K562 (cell line): ENCODE data around the gene GFOD2. TPM values are rescaled to one million over a fixed set of nuclear protein-coding genes. Genes with fewer than 3 reads are reported as not detected.

Source experiments
- CC2D1A ChIP-seq: fragments of 450-650 bp; IDR thresholded peaks from 2 replicates; pipeline ENCODE4 v1.6.1; 2017; ENCODE audit warnings: mild to moderate bottlenecking
- GABPB1 ChIP-seq: sonication (generic); formaldehyde crosslinking; IDR thresholded peaks from 2 replicates; pipeline ENCODE4 v1.8.0; 2022; ENCODE audit warnings: mild to moderate bottlenecking, missing genetic modification reagents
- HNRNPH1 ChIP-seq: fragments of 200-400 bp; formaldehyde crosslinking; optimal IDR thresholded peaks from 2 replicates; pipeline ENCODE3; 2017; ENCODE audit warnings: low read depth, mild to moderate bottlenecking, low read length, moderate library complexity
- KLF16 ChIP-seq: IDR thresholded peaks from 2 replicates; pipeline ENCODE4 v1.6.1; 2016; ENCODE audit warnings: antibody characterized with exemption
- MAZ ChIP-seq, 2 experiments: fragments of 450-650 bp in 1 of 2; sonication (generic) in 1 of 2; formaldehyde crosslinking; IDR thresholded peaks in 1 of 2; conservative IDR thresholded peaks in 1 of 2; 2 replicates each; pipeline versions ENCODE4 v1.4.0 to v1.5.0; 2020; ENCODE audit warnings: mild to moderate bottlenecking in 1 of 2, missing genetic modification reagents in 1 of 2
- PCBP2 ChIP-seq: fragments of 200-400 bp; formaldehyde crosslinking; IDR thresholded peaks from 2 replicates; pipeline ENCODE4 v1.6.1; 2018; ENCODE audit warnings: low read length, low read depth, mild to moderate bottlenecking, moderate library complexity; ENCODE audit not compliant: poor library complexity, severe bottlenecking
- PHF20 ChIP-seq: fragments of 450-650 bp; IDR thresholded peaks from 2 replicates; pipeline ENCODE4 v1.6.1; 2018; ENCODE audit not compliant: partially characterized antibody
- RAD21 ChIP-seq, 2 experiments: fragments of 250-450 bp in 1 of 2; fragments of 450-650 bp in 1 of 2; sonication (Bioruptor Pico) in 1 of 2; formaldehyde crosslinking in 1 of 2; IDR thresholded peaks in 1 of 2; conservative IDR thresholded peaks in 1 of 2; 2 replicates each; pipeline versions ENCODE4 v1.4.0 to v1.8.0; 2020 to 2022; ENCODE audit warnings: mild to moderate bottlenecking in 2 of 2, moderate library complexity in 1 of 2
- RFX1 ChIP-seq: fragments of 450-650 bp; IDR thresholded peaks from 2 replicates; pipeline ENCODE4 v1.6.1; 2016; ENCODE audit warnings: mild to moderate bottlenecking, moderate library complexity
- SMARCB1 ChIP-seq: IDR thresholded peaks from 2 replicates; pipeline ENCODE4 v1.6.1; 2011; ENCODE audit warnings: improper control_type of control experiment, low read depth; ENCODE audit not compliant: insufficient read length
- SMC3 ChIP-seq: conservative IDR thresholded peaks from 2 replicates; pipeline ENCODE4 v1.6.1; 2011; ENCODE audit warnings: low read depth, low read length, improper control_type of control experiment; ENCODE audit not compliant: insufficient read depth
- ZKSCAN1 ChIP-seq: fragments of 150-350 bp; IDR thresholded peaks from 2 replicates; pipeline ENCODE4 v1.6.1; 2016; ENCODE audit warnings: low read depth, low read length
- ZNF282 ChIP-seq: sonication (generic); formaldehyde crosslinking; IDR thresholded peaks from 2 replicates; pipeline ENCODE4 v1.8.1; 2023; ENCODE audit warnings: missing genetic modification reagents
- ZNF431 ChIP-seq: sonication (generic); formaldehyde crosslinking; IDR thresholded peaks from 2 replicates; pipeline ENCODE4 v1.8.0; 2022; ENCODE audit warnings: mild to moderate bottlenecking, missing genetic modification reagents
- ZNF583 ChIP-seq: fragments of 250-450 bp; sonication (Bioruptor Pico); IDR thresholded peaks from 2 replicates; pipeline ENCODE4 v1.4.0; 2020
- polyA plus RNA-seq, 8 experiments: library from polyadenylated mRNA; depleted of rRNA in 4 of 8; stranded (reverse) in 5 of 8; unstranded in 3 of 8; fragments of >200 nt; fragmentation: Nextera tagmentation in 2 of 8; fragmentation: Illumina TruSeq in 1 of 8; extraction: Ambion mirVana in 2 of 8; extraction: Trizol in 1 of 8; gene quantifications; 2 replicates each; pipeline versions ENCODE4 v1.2.1 to v1.2.3, GENCODE V29; 2011 to 2014; ENCODE audit warnings: inconsistent platforms in 1 of 8, missing spikeins in 1 of 8
- total RNA-seq, 7 experiments: library from RNA; depleted of rRNA in 6 of 7; stranded (reverse); fragments of >200 nt in 6 of 7; fragmentation: Illumina TruSeq in 2 of 7; extraction: Trizol in 2 of 7; gene quantifications; 2 replicates each; pipeline versions ENCODE4 v1.2.1 to v1.2.3, GENCODE V29; 2011 to 2021; ENCODE audit warnings: low replicate concordance in 1 of 7
- TF ChIP-seq, protein P1 (sequence below): fragments of 450-650 bp; formaldehyde crosslinking; IDR thresholded peaks from 2 replicates; pipeline ENCODE4 v1.4.0; 2020; ENCODE audit warnings: mild to moderate bottlenecking, moderate library complexity
- TF ChIP-seq, protein P2 (sequence below), 3 experiments: IDR thresholded peaks in 2 of 3; conservative IDR thresholded peaks in 1 of 3; 2 replicates each; pipeline ENCODE4 v1.5.1; 2011 to 2012; ENCODE audit warnings: low read length in 3 of 3, mild to moderate bottlenecking in 3 of 3, control low read depth in 2 of 3, improper control_type of control experiment in 1 of 3, inconsistent platforms in 1 of 3, low read depth in 1 of 3, mixed read lengths in 1 of 3, moderate library complexity in 1 of 3; ENCODE audit not compliant: insufficient read depth in 2 of 3

The GFOD2 gene
- total and polyA plus RNA-seq, 9 of the 15 experiments (the other 6 are each of a cell fraction or from before 2014, with no cell fraction given), result 1.9 to 15.8 (median 11.1) TPM

DNA sequence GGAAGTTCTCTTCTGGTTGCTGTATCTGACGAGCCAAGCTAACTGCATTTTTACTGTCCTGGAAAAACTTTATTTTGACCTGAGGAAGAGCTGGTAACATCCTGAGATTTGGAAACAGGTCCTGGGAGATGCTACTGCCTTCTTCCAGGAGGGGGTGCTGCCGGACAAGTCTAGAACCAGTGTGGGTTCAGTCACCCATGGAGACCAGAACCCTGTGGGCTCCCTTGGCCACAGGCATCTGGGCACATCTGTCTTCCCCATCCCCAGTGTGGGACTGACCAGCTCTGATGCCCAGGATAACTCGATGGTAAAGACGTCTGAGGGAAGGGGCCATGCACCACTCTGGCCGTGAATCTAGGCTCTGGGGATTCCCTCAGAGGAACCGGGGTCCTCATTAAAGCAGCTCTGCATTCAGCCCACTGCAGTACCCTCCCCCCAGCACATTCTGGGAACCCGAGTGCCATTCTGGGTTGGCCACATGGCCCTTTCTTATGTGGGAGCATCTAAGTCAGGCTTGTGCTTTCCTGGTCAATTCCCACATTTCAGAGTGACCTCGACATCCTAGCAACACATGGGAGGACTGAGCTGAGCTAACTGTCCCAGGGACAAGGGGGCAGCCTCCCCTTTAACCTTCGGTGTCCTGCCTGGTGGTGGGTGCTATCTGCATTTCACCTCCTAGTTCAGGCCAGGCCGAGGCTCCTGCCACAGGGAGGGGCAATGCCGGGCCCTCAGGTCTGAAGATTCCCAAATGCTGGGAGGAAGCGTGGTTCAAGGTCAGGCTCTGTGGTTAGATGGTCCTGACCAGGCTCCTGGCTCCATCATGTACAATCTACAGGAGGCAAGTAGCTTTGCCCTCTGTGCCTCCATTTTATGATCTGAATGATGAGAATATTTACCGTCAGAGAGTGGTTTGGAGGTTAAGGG lies 46.1 kb downstream of the GFOD2 start (continued):
- peak; percentile 20; the same call in 1 of the 2 replicates for TF ChIP-seq ZNF431 (CRISPR knock-in tag)
- peak in 1 of 2 experiments; percentile 39; a peak in 1 of 4 replicates for TF ChIP-seq MAZ (CRISPR knock-in tag; conservative IDR thresholded peaks at IDR 0.05 in 1 of 2, IDR thresholded peaks at IDR 0.05 in 1 of 2)
- TF ChIP-seq PCBP2, result no peak
- no peak for TF ChIP-seq PHF20
- peak; percentile 87 to 90 for TF ChIP-seq RAD21 (CRISPR knock-in tag; conservative IDR thresholded peaks at IDR 0.05 in 1 of 2, IDR thresholded peaks at IDR 0.05 in 1 of 2)
- peak; percentile 36; the same call in 1 of the 2 replicates for TF ChIP-seq KLF16
- no peak for TF ChIP-seq ZNF583 (CRISPR knock-in tag)
- peak; percentile 82 for TF ChIP-seq CC2D1A
- TF ChIP-seq, protein P1, sequence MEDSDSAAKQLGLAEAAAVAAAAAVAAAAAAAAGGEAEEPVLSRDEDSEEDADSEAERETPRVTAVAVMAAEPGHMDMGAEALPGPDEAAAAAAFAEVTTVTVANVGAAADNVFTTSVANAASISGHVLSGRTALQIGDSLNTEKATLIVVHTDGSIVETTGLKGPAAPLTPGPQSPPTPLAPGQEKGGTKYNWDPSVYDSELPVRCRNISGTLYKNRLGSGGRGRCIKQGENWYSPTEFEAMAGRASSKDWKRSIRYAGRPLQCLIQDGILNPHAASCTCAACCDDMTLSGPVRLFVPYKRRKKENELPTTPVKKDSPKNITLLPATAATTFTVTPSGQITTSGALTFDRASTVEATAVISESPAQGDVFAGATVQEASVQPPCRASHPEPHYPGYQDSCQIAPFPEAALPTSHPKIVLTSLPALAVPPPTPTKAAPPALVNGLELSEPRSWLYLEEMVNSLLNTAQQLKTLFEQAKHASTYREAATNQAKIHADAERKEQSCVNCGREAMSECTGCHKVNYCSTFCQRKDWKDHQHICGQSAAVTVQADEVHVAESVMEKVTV (CRISPR knock-in tag), result peak; percentile 69; the same call in 1 of the 2 replicates
- TF ChIP-seq SMC3, result peak; percentile 88
- TF ChIP-seq SMARCB1, result no peak
- no peak for TF ChIP-seq ZNF282 (CRISPR knock-in tag)
- no peak for TF ChIP-seq HNRNPH1
- peak; percentile 65 for TF ChIP-seq RFX1
- 0 out of 2 replicates have a peak, but pooled peaks have one; percentile 16 for TF ChIP-seq ZKSCAN1
- TF ChIP-seq, protein P2, sequence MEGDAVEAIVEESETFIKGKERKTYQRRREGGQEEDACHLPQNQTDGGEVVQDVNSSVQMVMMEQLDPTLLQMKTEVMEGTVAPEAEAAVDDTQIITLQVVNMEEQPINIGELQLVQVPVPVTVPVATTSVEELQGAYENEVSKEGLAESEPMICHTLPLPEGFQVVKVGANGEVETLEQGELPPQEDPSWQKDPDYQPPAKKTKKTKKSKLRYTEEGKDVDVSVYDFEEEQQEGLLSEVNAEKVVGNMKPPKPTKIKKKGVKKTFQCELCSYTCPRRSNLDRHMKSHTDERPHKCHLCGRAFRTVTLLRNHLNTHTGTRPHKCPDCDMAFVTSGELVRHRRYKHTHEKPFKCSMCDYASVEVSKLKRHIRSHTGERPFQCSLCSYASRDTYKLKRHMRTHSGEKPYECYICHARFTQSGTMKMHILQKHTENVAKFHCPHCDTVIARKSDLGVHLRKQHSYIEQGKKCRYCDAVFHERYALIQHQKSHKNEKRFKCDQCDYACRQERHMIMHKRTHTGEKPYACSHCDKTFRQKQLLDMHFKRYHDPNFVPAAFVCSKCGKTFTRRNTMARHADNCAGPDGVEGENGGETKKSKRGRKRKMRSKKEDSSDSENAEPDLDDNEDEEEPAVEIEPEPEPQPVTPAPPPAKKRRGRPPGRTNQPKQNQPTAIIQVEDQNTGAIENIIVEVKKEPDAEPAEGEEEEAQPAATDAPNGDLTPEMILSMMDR (IDR thresholded peaks at IDR 0.05 in 2 of 3, conservative IDR thresholded peaks at IDR 0.05 in 1 of 3; ENCODE audit: insufficient read depth in 2 of 3, low read depth in 1 of 3, low read length in 3 of 3), result peak; percentile 83 to 94 (median 93)
- TF ChIP-seq GABPB1 (CRISPR knock-in tag), result 0 out of 2 replicates have a peak, but pooled peaks have one; percentile 21
